Inflammatory macrophage (primary cell): ENCODE results near the gene DSG3.

ENCODE experiments used
- DNase-seq, 2 donors: peaks; one replicate each; pipeline ENCODE4 v3.0.0-alpha.2; 2020 to 2022

DSG3 gene

GRCh38 chr18:31430554-31430953, 17.0 kb upstream of the DSG3 start:
- no peak for DNase-seq

- no peak for DNase-seq
Observed at GRCh38 chr18:31432316-31432715, 15.2 kb upstream of the DSG3 start.

DNA sequence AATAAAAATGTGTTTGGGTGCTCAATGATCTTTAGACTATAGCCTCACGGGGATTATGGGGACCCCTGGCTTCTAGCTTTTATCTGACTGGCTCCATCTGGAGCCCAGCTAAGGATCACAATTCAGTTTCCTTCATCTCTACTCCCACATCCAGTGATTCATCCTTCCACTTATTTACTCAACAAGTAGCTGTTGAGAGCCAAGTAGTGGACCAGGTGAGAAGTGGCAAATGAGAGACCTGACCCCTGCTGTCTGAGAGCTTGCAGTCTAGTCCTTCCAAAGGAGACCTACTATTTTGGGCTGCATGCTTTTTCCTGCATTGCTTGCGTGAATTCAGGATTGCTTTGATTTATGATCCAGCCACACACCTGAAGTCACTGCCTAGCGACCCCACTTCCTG, 10.7 kb upstream of the DSG3 start:
- DNase-seq: no peak

GRCh38 chr18:31438402-31438801, 9.1 kb upstream of the DSG3 start:
- no peak for DNase-seq

GRCh38 chr18:31439807-31440325, 7.7 kb upstream of the DSG3 start:
- peak; percentile 1 to 42 for DNase-seq

DNA sequence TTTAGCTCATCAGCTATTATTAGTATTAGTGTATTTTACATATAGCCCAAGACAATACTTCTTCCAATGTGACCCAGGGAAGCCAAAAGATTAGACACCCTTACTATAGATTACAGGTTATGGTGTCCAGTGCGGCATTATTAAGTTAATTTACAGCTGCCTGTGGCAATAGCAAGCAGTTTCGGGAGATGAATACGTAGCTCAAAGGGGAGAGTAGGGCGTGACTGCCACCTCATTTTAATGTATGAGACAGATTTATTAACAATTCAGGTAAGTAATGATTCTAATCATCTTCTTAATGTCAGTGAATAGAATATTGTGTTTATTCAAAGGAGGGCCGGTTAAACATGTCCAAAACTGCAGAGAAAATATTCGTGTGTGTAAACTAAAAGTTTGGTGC, 6.8 kb upstream of the DSG3 start:
- DNase-seq: no peak

- no peak for DNase-seq
Observed at GRCh38 chr18:31441493-31441892, 6.0 kb upstream of the DSG3 start.

- no peak for DNase-seq
Observed at GRCh38 chr18:31444142-31444541, 3.4 kb upstream of the DSG3 start.

GRCh38 chr18:31445908-31446307, 1.6 kb upstream of the DSG3 start:
- no peak for DNase-seq

DNA sequence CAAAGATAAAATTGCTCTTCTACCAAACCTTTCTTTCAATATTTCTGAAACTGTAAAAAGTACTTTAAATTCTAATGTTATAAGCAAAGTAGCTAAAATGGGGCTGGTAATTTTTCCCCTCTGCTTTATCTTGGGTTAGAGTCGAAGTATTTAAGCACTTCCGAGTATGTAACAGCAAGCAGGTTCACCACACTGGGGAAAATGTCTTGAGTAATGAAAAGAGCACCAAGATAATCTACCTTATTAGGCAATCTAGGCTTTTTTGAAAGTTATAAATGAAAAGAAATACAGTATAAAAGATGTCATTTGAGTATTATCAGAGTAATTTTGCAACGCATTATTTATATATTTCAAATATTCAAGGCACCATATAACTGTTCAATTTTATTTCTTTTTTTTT, 687 bp upstream of the DSG3 start:
- DNase-seq: no peak

DNA sequence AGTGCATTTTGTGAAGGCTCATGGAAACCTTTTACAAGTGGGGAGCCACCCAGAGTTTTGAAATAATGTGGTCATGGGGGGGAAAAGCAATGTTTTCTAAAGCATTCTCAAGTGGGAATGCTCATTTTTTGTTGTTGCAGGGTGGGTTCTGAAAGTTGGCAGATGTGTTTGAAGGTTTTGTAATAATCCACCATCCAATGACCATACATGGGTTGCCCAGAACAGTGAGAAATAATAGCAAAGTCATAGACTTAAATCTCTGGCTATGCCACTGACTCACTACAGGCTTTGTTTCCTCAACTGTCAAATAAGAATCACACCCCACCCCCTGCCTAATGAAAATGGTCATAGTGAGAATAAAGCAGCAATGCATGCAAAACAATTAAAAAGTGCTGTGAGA, 2.9 kb downstream of the DSG3 start:
- DNase-seq: no peak

DNA sequence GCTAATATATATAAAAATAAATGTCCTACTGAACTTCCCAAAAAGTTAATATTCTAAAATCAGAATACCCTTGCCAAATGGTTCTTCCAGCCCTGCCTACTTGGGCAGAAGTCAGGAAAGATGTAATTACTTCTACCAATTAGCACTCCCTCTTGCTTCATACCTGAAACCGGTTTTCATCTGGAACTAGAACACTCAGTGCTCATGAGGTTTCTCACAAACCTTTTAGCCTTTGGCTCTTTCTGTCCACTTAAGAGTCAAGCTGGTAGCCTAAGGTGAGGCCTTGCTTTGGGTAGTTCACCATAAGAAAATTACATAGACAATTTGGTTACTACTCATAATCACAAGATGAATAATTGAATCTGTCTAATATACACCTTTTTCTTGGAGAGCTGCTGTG, 4.1 kb downstream of the DSG3 start:
- DNase-seq: no peak

- no peak for DNase-seq
Observed at GRCh38 chr18:31454066-31454708, 6.6 kb downstream of the DSG3 start.

DNA sequence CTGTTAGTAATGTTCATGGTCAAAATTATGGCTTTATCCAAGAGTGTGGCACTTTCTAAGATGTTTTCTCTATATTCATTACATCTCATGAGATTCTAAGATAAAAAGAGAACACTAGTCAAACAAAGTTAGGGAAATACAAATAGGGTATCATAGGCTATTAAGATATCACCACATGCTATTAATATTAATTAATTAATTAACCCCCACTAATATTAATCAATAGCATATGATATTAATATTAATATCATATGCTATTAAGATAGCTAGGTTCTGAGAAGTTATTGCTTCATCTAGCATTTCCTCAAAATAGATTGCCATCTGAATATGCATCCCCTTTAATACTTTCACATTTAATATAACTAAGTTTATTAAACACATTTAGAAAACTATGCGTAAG, 22.1 kb downstream of the DSG3 start:
- DNase-seq: no peak

DNA sequence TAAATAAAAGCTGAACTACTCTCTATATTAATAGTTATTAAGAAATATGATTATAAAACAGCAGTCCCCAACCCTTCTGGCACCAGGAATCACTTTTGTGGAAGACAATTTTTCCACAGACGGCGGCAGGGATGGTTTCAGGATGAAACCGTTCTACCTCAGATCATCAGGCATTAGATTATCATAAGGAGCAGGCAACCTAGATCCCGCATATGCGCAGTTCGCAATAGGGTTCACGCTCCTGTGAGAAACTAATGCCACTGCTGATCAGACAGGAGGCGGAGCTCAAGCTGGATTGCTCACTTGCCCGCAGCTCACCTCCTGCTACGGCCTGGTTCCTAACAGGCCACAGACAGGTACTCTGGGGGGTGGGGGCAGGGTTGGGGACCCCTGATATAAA, 31.1 kb downstream of the DSG3 start:
- no peak for DNase-seq

DNA sequence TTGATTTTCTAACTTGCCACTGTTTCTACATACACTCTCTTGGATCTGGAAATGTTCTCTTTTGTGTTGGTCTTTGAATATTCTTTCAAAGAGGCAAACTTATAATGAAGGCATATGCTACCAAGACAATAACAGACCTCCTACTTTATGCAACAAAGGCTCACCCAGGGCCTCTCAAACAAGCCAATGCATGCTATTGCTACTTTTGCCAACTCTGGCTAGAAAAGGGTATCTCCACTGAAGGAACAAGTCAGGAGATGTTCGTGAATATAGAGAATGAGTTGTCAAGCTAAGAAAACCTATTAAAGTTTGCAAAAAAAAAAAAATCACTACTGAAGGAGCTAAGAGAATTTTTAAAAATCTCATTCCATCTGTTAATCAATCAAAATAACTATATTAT, 34.5 kb downstream of the DSG3 start:
- no peak for DNase-seq

DNA sequence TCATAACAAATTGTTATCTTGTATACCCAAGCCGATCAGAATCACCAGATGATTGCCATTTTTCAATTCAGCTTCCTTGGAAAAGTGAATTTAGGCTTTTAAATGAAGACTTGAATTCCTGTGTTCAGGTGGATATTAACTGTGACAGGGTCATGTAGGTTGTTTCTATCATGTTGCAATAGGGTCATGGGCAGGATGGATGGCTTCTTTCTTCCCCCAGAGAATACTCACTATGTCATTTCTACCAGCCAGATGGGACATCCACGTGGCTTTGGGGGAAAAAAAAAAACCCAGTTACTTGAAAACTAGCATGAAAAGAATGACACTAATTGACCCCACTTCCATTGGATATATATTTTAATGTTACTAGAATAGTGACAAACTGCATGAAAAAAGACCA, 35.9 kb downstream of the DSG3 start:
- no peak for DNase-seq

DNA sequence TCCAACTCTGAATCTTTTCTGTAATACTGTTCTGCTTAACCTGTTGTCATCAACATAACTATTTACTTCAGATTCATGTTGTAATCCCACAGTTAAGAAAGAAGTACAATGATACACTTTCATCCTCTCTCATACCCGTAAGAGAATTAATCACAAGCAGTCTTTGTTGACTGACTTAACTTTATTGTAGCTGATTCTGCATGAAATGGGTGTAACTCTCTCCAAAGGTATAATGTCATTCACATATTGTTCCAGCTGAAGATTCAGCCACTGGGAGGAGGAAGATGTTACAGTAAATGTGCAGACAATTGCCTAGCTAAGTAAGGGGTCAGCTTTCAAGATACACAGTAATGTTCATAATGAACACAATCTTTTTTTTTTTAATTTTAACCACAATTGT, 36.9 kb downstream of the DSG3 start:
- DNase-seq: no peak

DNA sequence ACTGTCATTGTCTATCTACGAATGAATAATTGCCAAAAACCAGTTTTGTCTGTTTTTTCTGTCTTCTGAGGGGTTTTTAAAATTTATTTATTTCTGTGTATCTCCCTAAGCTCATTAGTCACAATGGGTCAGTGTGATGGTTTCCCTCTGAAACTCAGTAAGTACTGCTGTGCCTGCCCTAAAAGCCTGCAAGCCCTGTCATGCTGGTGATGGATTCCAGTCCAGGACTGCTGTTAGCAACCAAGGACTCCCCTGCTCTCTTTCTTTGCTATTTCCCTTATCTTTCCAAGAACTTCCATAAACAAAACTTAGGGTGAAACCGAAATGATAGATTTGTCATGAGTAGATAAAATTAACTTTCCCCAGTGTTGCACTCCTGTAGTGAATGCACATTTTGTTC, 38.6 kb downstream of the DSG3 start:
- DNase-seq: no peak

GRCh38 chr18:31487246-31488015, 39.9 kb downstream of the DSG3 start:
- DNase-seq: no peak

DNA sequence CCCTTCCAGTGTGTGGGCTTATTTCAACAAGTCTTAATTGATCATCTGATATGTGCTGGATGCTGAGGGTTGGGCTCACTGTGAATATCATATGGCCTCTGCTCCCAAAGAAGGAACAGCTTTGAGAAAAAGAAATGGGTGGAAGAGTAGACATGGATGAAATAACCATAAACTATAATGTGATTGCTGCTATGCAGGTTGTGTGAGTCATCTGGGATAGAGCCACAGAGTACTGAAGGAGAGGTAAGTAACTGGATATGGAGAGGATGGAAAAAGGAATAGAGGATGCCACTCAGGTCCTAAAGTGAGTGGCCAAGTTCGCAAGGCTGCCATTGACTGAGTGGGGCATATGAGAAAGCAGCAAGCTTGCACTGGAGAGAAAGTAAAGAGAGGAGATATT, 41.8 kb downstream of the DSG3 start:
- DNase-seq: no peak

DNA sequence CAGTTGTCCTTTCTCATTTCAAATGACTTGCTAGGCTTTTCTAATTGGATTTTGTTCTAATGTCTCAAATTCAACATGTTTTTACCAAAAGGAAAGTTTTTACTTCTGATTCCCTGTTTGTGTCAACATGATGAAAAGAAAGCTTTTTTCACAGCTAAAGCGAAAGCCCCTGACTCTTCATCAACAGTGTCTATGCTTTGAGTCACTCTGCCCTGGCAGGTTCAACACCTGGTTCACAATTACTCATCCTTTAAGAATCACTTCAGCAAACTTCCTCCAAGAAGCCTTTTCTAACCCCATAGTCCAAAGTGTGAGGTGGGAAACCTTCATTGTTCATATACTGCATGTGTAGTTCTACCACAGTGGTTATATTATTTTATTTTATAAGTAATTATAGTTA, 42.8 kb downstream of the DSG3 start:
- DNase-seq: no peak

DNA sequence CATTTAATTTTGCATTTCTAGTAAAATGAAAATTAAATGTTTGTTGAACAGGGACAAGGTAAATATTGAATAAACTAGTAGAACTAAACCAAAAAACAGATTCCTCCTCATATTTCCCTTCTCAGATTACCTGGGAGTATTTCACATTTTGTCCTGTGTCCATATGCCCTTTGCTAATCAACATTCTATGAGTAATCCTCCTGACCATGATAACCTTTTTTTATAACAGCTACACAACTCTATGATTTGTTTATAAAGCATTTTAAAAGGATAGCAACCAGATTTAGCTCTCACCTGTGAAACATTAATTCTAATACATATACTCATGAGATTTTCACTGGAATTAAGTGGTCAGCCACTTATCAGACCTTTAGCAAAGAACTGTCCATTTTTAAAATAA, 43.3 kb downstream of the DSG3 start:
- DNase-seq: no peak

DNA sequence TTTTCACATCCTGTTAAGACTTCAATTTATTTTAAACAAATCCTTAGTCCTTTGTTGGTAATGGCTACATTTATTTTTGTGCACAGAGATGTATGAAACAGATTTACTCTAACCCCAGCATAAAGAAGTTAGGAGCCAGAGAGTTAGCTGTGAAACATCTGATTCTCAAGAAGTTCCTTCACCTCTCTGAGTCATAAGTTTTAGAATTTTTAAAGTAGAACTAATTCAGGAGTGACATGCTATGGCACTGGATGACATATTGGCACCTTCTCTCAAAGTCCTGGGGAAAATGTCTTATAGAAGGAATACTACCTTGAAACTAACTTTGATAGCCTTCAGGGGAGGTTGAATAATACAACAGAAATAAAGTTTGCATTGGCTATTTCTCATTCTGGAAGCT, 44.0 kb downstream of the DSG3 start:
- DNase-seq: no peak

- DNase-seq: no peak
Observed at GRCh38 chr18:31492671-31493070, 45.1 kb downstream of the DSG3 start.
